Upper lobe of right lung (tissue), 1 donor: Measurements from ENCODE around the gene NRXN3. TPM values are rescaled to one million over a fixed set of nuclear protein-coding genes. Genes with fewer than 3 reads are reported as not detected.

Source experiments
- ATAC-seq: fragments of 200-7000 bp; cut with Tn5 transposase; one replicate; pipeline ENCODE4 v1.9.1; 2020; ENCODE audit warnings: mild to moderate bottlenecking, moderate library complexity
- DNase-seq: peaks from one replicate; pipeline ENCODE4 v3.0.0-alpha.2; 2020
- H3K27ac ChIP-seq: fragments of 200-600 bp; one replicate; pipeline ENCODE4 v1.8.0; 2022
- H3K27me3 ChIP-seq: fragments of 200-600 bp; one replicate; pipeline ENCODE4 v1.8.0; 2022; ENCODE audit warnings: mild to moderate bottlenecking
- H3K36me3 ChIP-seq: fragments of 200-600 bp; one replicate; pipeline ENCODE4 v1.8.0; 2022
- H3K4me1 ChIP-seq: fragments of 200-600 bp; one replicate; pipeline ENCODE4 v1.8.0; 2022
- H3K4me3 ChIP-seq: fragments of 200-600 bp; one replicate; pipeline ENCODE4 v1.8.0; 2022; ENCODE audit warnings: mild to moderate bottlenecking
- H3K9me3 ChIP-seq: fragments of 200-600 bp; one replicate; pipeline ENCODE4 v1.8.0; 2022
- intact Hi-C: fragments of 100-400 bp; cut with DNase I; formaldehyde crosslinking; loops from one replicate; pipeline ENCODE4 v1.11.0; 2022
- total RNA-seq: library from RNA; stranded (reverse); fragmentation: NEBNext Ultra II Directional; extraction: Animal tissue kit (Norgen Biotek cat#: 25700); gene quantifications from one replicate; pipeline ENCODE4 v1.2.1, GENCODE V29; 2021
- TF ChIP-seq, protein P1 (sequence below): fragments of 200-600 bp; IDR thresholded peaks from one replicate; pipeline ENCODE4 v1.8.0; 2022; ENCODE audit warnings: antibody characterized with exemption
- donor health status: DM: no; HTN: yes; CAD: no; lungs with severe emphysema.

Gene NRXN3
- total RNA-seq, 1 donor from 2014 or later: 10.0 TPM

- Histone ChIP-seq H3K36me3 (no peaks in the 10 kb centered on the region), H3K4me3 (no peak overlapping the region), H3K4me1 (no peaks in the 10 kb centered on the region), H3K27me3 (peaks cover 10% of the 10 kb centered on the region), H3K27ac (no peak overlapping the region), H3K9me3 (no peaks in the 10 kb centered on the region)
- DNase-seq (no peak), ATAC-seq (no peak)
- TF ChIP-seq, protein P1, sequence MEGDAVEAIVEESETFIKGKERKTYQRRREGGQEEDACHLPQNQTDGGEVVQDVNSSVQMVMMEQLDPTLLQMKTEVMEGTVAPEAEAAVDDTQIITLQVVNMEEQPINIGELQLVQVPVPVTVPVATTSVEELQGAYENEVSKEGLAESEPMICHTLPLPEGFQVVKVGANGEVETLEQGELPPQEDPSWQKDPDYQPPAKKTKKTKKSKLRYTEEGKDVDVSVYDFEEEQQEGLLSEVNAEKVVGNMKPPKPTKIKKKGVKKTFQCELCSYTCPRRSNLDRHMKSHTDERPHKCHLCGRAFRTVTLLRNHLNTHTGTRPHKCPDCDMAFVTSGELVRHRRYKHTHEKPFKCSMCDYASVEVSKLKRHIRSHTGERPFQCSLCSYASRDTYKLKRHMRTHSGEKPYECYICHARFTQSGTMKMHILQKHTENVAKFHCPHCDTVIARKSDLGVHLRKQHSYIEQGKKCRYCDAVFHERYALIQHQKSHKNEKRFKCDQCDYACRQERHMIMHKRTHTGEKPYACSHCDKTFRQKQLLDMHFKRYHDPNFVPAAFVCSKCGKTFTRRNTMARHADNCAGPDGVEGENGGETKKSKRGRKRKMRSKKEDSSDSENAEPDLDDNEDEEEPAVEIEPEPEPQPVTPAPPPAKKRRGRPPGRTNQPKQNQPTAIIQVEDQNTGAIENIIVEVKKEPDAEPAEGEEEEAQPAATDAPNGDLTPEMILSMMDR: no peak
- intact Hi-C loops: no loop called here
Observed at GRCh38 chr14:78986989-78987388, 816.8 kb downstream of the NRXN3 start.

GRCh38 chr14:78989221-78989620, 819.0 kb downstream of the NRXN3 start:
- TF ChIP-seq, protein P1: no peak
- Histone ChIP-seq H3K4me1 (no peaks in the 10 kb centered on the region), H3K36me3 (no peaks in the 10 kb centered on the region), H3K27ac (no peak overlapping the region), H3K4me3 (no peak overlapping the region), H3K9me3 (no peaks in the 10 kb centered on the region), H3K27me3 (peaks cover 10% of the 10 kb centered on the region)
- ATAC-seq (no peak), DNase-seq (no peak)
- intact Hi-C loops: no loop called here

DNA sequence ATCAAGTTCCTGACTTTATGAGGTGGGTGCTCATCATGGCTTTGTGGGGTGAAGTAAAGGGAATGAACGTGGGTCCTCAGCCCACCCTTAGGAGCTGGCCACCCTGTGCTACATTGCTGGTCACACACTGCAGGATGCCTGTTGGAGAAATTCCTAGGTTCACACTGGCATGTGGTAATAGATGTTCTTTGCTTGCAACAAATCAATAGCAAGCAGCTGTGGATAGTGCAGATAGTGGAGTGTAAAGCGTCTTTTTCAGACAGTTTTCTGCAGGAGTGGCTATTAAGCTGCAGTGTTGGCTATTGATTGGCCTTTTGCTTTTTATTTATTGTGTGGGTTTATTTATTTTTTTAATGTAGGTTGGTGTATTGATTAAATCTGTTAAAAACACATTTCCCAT, 822.7 kb downstream of the NRXN3 start:
- Histone ChIP-seq H3K4me1 (no peaks in the 10 kb centered on the region), H3K36me3 (no peaks in the 10 kb centered on the region), H3K4me3 (no peak overlapping the region), H3K27me3 (no peaks in the 10 kb centered on the region), H3K9me3 (no peaks in the 10 kb centered on the region), H3K27ac (no peak overlapping the region)
- no peak for DNase-seq
- no peak for ATAC-seq
- TF ChIP-seq, protein P1: no peak
- intact Hi-C loops: no loop called here

DNA sequence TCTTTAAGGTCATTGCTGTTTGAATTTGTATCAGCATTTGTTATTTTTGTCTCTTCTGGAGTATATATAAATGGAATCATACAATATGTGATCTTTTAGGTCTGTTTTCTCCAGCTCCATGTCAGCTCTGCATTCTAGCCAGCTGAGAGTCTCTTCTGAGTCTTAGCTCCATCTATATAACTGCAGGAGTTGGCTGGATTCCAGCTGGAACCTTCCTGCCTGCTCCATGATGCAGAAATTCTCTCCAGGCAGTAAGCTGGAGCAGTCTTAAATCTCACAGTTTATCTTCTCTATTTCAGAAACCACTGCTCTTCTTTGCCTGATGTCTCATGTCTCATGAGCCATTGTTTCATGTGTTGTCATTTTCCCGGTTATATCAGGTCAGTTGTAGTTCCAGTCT, 827.6 kb downstream of the NRXN3 start:
- no peaks in the 10 kb centered on the region for H3K9me3 ChIP-seq
- no peaks in the 10 kb centered on the region for H3K36me3 ChIP-seq
- no peaks in the 10 kb centered on the region for H3K4me1 ChIP-seq
- no peak overlapping the region for H3K27ac ChIP-seq
- H3K27me3 ChIP-seq: no peaks in the 10 kb centered on the region
- intact Hi-C loops: no loop called here
- TF ChIP-seq, protein P1: no peak
- H3K4me3 ChIP-seq: no peak overlapping the region
- no peak for ATAC-seq
- DNase-seq: no peak

GRCh38 chr14:79009286-79009685, 839.1 kb downstream of the NRXN3 start:
- Histone ChIP-seq H3K36me3 (no peaks in the 10 kb centered on the region), H3K9me3 (no peaks in the 10 kb centered on the region), H3K4me3 (no peak overlapping the region), H3K4me1 (no peaks in the 10 kb centered on the region), H3K27me3 (peaks cover 7% of the 10 kb centered on the region), H3K27ac (no peak overlapping the region)
- ATAC-seq: no peak
- intact Hi-C loops: no loop called here
- TF ChIP-seq, protein P1: no peak
- no peak for DNase-seq
